ENCODE results near the gene THBD. TPM values are rescaled to one million over a fixed set of nuclear protein-coding genes. Genes with fewer than 3 reads are reported as not detected.

The THBD gene
- total RNA-seq, 1 experiment from 2014 or later = 0.28 TPM

DNA sequence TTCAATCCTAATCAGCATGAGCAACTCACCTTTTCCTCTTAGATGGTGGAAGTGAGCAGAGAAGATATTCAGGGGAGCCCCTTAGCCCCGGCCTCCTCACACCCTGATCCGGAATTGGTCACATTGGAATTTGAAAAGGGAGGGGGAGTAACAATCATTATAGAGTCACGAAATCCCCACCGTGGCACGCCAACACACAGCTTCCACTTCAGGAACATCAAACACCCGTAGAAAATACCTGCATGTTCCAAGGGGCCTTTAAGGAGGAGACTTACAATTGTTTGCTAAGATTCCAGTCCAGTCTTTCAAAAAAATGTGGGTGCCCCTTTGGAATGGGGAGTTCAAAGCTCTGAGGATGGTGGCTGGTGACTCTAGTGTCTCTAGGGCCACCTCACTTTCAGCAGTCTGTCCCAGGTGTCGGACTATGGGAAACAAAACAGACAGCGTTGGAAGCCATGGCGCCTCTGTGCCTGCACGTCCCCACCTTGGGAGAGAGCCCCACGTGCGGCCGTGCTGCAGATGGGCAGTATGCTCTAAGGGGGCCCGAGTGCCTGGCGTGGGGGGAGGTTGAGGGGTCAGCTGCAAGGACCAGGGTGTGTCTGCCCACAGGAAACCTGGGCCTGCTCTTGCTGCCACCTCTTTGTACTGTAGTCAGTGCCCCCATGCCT, 34.2 kb upstream of the THBD start:
- Histone ChIP-seq H3K4me2 (ENCODE audit: insufficient read depth, insufficient read length, low read length) (no peak overlapping the region), H4K91ac (ENCODE audit: insufficient read length, low read depth, low read length) (no peak overlapping the region), H3K23me2 (ENCODE audit: insufficient read length, low read depth, low read length, poor library complexity, severe bottlenecking) (no peaks in the 10 kb centered on the region), H2BK15ac (ENCODE audit: low read depth, low read length) (no peak overlapping the region), H2BK5ac (ENCODE audit: insufficient read length, low read length) (no peak overlapping the region), H3K18ac (ENCODE audit: insufficient read length, low read depth, low read length) (no peak overlapping the region), H3K23ac (ENCODE audit: insufficient read length, low read depth, low read length) (no peak overlapping the region), H3K14ac (ENCODE audit: insufficient read depth, low read length) (no peak overlapping the region), H3K9ac (ENCODE audit: extremely low read depth, insufficient read length, low read length) (no peak overlapping the region), H2BK20ac (ENCODE audit: low read depth, low read length, poor library complexity, severe bottlenecking) (no peak overlapping the region), H3K79me2 (ENCODE audit: insufficient read depth, low read length) (no peaks in the 10 kb centered on the region), H3K79me1 (ENCODE audit: insufficient read depth, low read depth, low read length, poor library complexity, severe bottlenecking) (no peaks in the 10 kb centered on the region), H2BK120ac (ENCODE audit: low read depth, low read length, poor library complexity, severe bottlenecking) (no peak overlapping the region), H3K4ac (ENCODE audit: low read depth, low read length) (no peak overlapping the region), H3K56ac (ENCODE audit: insufficient read length, low read depth, low read length) (no peak overlapping the region), H2BK12ac (ENCODE audit: insufficient read length, low read depth, low read length) (no peak overlapping the region), H3K9me3 (ENCODE audit: control insufficient read depth, low read depth, low read length) (no peaks in the 10 kb centered on the region), H3T11ph (ENCODE audit: low read length) (no peak overlapping the region), H3K27ac (ENCODE audit: insufficient read length, low read depth, low read length) (no peak overlapping the region), H4K8ac (replicated peaks; ENCODE audit: insufficient read length, low read depth, low read length) (no peak overlapping the region), H3K4me1 (ENCODE audit: insufficient read depth, low read length) (no peaks in the 10 kb centered on the region), H2AK5ac (ENCODE audit: insufficient read length, low read length) (no peak overlapping the region), H4K20me1 (ENCODE audit: control insufficient read depth, insufficient read depth, insufficient read length) (no peaks in the 10 kb centered on the region), H4K5ac (ENCODE audit: insufficient read length, low read depth, low read length) (no peak overlapping the region), H3K27me3 (ENCODE audit: insufficient read depth, low read length) (no peaks in the 10 kb centered on the region), H2AFZ (ENCODE audit: low read length) (no peak overlapping the region)
- H3K36me3 Mint-ChIP-seq (ENCODE audit: insufficient read depth in 1 of 3, low read depth in 3 of 3) = no peaks in the 10 kb centered on the region
- no peaks in the 10 kb centered on the region for H3K9me3 Mint-ChIP-seq
- H3K27ac Mint-ChIP-seq = no peak overlapping the region; a peak in 1 of 7 replicates
- no CpG with 5 or more reads among the region's 15 CpGs for WGBS (ENCODE audit: extremely low coverage, insufficient read length, low lambda C conversion rate)
- H3K4me3 Mint-ChIP-seq = no peak overlapping the region
- DNase-seq = no peak
- no peak for TF ChIP-seq CTCF (conservative IDR thresholded peaks at IDR 0.05)
- H3K4me1 Mint-ChIP-seq = peaks cover 16 to 20% of the 10 kb centered on the region in 2 experiments
- H3K27me3 Mint-ChIP-seq (ENCODE audit: low read depth) = peaks cover 4% of the 10 kb centered on the region; the same call in 1 of the 2 replicates
